HepG2 (cell line): ENCODE results near the gene RNU6-1. TPM values are rescaled to one million over a fixed set of nuclear protein-coding genes. Genes with fewer than 3 reads are reported as not detected.

Source experiments
- BRCA1 ChIP-seq: sonication (generic); formaldehyde crosslinking; IDR thresholded peaks from 2 replicates; pipeline ENCODE4 v1.4.0; 2020; ENCODE audit warnings: missing genetic modification reagents
- CHD4 ChIP-seq: fragments of 200-600 bp; sonication (generic); IDR thresholded peaks from 2 replicates; pipeline ENCODE4 v1.7.0; 2017; ENCODE audit warnings: mild to moderate bottlenecking, low read length, borderline replicate concordance
- RCOR2 ChIP-seq: IDR thresholded peaks from 2 replicates; pipeline ENCODE4 v1.6.1; 2016; ENCODE audit warnings: missing biosample characterization, missing genetic modification reagents
- SNAI1 ChIP-seq: sonication (generic); formaldehyde crosslinking; IDR thresholded peaks from 2 replicates; pipeline ENCODE4 v1.5.0; 2020; ENCODE audit warnings: mild to moderate bottlenecking, missing genetic modification reagents, borderline replicate concordance
- TFDP2 ChIP-seq: sonication (generic); formaldehyde crosslinking; IDR thresholded peaks from 2 replicates; pipeline ENCODE4 v1.4.0; 2020; ENCODE audit warnings: missing genetic modification reagents
- TOE1 ChIP-seq: sonication (generic); formaldehyde crosslinking; IDR thresholded peaks from 2 replicates; pipeline ENCODE4 v1.4.0; 2020; ENCODE audit warnings: mild to moderate bottlenecking, missing genetic modification reagents
- ZNF224 ChIP-seq: sonication (generic); formaldehyde crosslinking; IDR thresholded peaks from 2 replicates; pipeline ENCODE4 v1.5.0; 2020; ENCODE audit warnings: mild to moderate bottlenecking, missing genetic modification reagents
- ZNF337 ChIP-seq: sonication (generic); formaldehyde crosslinking; IDR thresholded peaks from 2 replicates; pipeline ENCODE4 v1.5.1; 2020; ENCODE audit warnings: missing genetic modification reagents, low read depth, mild to moderate bottlenecking, borderline replicate concordance
- ZNF816 ChIP-seq: sonication (generic); formaldehyde crosslinking; IDR thresholded peaks from 2 replicates; pipeline ENCODE4 v1.8.0; 2022; ENCODE audit warnings: missing genetic modification reagents, mild to moderate bottlenecking, borderline replicate concordance
- polyA plus RNA-seq, 8 experiments: library from polyadenylated mRNA; depleted of rRNA in 3 of 8; stranded (reverse) in 7 of 8; unstranded in 1 of 8; fragments of >200 nt; fragmentation: Illumina TruSeq in 4 of 8; extraction: Trizol in 4 of 8; gene quantifications; 2 replicates each; pipeline versions ENCODE4 v1.2.1 to v1.2.3, GENCODE V29; 2011 to 2016; ENCODE audit warnings: low read depth in 4 of 8, missing spikeins in 1 of 8, mixed read lengths in 1 of 8; ENCODE audit not compliant: insufficient read depth in 1 of 8
- total RNA-seq, 5 experiments: library from RNA; depleted of rRNA; stranded (reverse); fragments of >200 nt; fragmentation: Illumina TruSeq; extraction: Trizol; gene quantifications; 2 replicates each; pipeline ENCODE4 v1.2.3, GENCODE V29; 2016; ENCODE audit warnings: low read depth in 1 of 5
- TF ChIP-seq, protein P1 (sequence below): IDR thresholded peaks from 2 replicates; pipeline ENCODE4 v1.6.1; 2012; ENCODE audit warnings: low read length, improper control_type of control experiment
- TF ChIP-seq, protein P2 (sequence below): IDR thresholded peaks from 2 replicates; pipeline ENCODE4 v1.6.1; 2012; ENCODE audit warnings: low read depth, low read length, improper control_type of control experiment
- TF ChIP-seq, protein P3 (sequence below): sonication (generic); formaldehyde crosslinking; IDR thresholded peaks from 2 replicates; pipeline ENCODE4 v1.4.0; 2020; ENCODE audit warnings: missing genetic modification reagents, borderline replicate concordance
- TF ChIP-seq, protein P4 (sequence below): sonication (generic); formaldehyde crosslinking; IDR thresholded peaks from 2 replicates; pipeline ENCODE4 v1.5.1; 2020; ENCODE audit warnings: mild to moderate bottlenecking, missing genetic modification reagents, borderline replicate concordance

The RNU6-1 gene
- total and polyA plus RNA-seq, 2 of the 13 experiments (the other 11 are each of a cell fraction or from before 2014, with no cell fraction given), result under 0.01 TPM; not detected in 1

DNA sequence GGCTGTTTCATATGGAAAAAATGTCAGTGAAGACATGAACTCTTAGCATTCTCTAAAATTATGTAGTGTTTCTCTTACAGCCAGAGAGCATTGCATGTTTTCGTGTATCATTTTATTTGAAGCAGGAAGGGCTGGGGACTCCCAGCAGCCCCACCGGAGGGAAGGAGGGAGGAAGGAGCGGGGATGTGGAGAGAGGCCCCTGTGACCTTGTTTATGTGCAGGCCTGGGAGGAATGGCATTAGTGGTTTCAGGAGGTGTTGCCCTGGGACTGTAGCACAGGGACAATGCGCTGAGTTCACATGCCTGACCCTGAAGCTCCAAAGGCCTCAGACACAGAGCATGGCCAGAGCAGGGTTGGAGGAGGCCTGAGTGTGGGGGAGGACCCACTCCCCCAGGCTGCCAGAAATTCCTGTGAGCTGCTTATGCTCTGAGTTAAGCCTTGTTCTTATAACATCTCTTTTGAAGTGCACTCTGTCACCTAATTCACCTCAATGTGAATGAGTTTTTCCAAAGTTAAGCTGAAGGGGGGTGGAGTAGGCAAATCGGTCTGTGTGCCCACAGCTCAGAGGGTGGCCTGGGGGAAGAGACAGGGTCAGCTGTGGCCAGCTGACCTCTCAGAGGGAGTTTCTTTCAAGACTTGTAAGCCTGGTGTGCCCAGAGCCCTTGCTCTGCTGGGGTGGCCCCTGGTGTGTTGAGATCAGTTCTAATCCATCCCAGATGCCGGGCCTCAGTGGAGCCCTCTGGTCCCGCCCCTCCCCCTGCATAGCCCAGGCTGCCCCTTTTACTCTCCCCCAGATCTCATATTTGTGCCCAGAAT lies 3.9 kb upstream of the RNU6-1 start (continued):
- TF ChIP-seq, protein P1, sequence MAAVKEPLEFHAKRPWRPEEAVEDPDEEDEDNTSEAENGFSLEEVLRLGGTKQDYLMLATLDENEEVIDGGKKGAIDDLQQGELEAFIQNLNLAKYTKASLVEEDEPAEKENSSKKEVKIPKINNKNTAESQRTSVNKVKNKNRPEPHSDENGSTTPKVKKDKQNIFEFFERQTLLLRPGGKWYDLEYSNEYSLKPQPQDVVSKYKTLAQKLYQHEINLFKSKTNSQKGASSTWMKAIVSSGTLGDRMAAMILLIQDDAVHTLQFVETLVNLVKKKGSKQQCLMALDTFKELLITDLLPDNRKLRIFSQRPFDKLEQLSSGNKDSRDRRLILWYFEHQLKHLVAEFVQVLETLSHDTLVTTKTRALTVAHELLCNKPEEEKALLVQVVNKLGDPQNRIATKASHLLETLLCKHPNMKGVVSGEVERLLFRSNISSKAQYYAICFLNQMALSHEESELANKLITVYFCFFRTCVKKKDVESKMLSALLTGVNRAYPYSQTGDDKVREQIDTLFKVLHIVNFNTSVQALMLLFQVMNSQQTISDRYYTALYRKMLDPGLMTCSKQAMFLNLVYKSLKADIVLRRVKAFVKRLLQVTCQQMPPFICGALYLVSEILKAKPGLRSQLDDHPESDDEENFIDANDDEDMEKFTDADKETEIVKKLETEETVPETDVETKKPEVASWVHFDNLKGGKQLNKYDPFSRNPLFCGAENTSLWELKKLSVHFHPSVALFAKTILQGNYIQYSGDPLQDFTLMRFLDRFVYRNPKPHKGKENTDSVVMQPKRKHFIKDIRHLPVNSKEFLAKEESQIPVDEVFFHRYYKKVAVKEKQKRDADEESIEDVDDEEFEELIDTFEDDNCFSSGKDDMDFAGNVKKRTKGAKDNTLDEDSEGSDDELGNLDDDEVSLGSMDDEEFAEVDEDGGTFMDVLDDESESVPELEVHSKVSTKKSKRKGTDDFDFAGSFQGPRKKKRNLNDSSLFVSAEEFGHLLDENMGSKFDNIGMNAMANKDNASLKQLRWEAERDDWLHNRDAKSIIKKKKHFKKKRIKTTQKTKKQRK, result no peak
- TF ChIP-seq, protein P2, sequence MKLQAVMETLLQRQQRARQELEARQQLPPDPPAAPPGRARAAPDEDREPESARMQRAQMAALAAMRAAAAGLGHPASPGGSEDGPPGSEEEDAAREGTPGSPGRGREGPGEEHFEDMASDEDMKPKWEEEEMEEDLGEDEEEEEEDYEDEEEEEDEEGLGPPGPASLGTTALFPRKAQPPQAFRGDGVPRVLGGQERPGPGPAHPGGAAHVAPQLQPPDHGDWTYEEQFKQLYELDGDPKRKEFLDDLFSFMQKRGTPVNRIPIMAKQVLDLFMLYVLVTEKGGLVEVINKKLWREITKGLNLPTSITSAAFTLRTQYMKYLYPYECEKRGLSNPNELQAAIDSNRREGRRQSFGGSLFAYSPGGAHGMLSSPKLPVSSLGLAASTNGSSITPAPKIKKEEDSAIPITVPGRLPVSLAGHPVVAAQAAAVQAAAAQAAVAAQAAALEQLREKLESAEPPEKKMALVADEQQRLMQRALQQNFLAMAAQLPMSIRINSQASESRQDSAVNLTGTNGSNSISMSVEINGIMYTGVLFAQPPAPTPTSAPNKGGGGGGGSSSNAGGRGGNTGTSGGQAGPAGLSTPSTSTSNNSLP, result no peak
- TF ChIP-seq RCOR2 (CRISPR knock-in tag) (no peak), TOE1 (CRISPR knock-in tag) (no peak), ZNF816 (no peak), ZNF224 (CRISPR knock-in tag) (no peak), ZNF337 (CRISPR knock-in tag) (no peak), SNAI1 (CRISPR knock-in tag) (no peak), TFDP2 (no peak; the same call in 1 of the 2 replicates), BRCA1 (CRISPR knock-in tag) (no peak), CHD4 (no peak)
- TF ChIP-seq, protein P3, sequence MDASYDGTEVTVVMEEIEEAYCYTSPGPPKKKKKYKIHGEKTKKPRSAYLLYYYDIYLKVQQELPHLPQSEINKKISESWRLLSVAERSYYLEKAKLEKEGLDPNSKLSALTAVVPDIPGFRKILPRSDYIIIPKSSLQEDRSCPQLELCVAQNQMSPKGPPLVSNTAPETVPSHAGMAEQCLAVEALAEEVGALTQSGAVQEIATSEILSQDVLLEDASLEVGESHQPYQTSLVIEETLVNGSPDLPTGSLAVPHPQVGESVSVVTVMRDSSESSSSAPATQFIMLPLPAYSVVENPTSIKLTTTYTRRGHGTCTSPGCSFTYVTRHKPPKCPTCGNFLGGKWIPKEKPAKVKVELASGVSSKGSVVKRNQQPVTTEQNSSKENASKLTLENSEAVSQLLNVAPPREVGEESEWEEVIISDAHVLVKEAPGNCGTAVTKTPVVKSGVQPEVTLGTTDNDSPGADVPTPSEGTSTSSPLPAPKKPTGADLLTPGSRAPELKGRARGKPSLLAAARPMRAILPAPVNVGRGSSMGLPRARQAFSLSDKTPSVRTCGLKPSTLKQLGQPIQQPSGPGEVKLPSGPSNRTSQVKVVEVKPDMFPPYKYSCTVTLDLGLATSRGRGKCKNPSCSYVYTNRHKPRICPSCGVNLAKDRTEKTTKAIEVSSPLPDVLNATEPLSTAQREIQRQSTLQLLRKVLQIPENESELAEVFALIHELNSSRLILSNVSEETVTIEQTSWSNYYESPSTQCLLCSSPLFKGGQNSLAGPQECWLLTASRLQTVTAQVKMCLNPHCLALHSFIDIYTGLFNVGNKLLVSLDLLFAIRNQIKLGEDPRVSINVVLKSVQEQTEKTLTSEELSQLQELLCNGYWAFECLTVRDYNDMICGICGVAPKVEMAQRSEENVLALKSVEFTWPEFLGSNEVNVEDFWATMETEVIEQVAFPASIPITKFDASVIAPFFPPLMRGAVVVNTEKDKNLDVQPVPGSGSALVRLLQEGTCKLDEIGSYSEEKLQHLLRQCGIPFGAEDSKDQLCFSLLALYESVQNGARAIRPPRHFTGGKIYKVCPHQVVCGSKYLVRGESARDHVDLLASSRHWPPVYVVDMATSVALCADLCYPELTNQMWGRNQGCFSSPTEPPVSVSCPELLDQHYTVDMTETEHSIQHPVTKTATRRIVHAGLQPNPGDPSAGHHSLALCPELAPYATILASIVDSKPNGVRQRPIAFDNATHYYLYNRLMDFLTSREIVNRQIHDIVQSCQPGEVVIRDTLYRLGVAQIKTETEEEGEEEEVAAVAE (CRISPR knock-in tag), result no peak
- TF ChIP-seq, protein P4, sequence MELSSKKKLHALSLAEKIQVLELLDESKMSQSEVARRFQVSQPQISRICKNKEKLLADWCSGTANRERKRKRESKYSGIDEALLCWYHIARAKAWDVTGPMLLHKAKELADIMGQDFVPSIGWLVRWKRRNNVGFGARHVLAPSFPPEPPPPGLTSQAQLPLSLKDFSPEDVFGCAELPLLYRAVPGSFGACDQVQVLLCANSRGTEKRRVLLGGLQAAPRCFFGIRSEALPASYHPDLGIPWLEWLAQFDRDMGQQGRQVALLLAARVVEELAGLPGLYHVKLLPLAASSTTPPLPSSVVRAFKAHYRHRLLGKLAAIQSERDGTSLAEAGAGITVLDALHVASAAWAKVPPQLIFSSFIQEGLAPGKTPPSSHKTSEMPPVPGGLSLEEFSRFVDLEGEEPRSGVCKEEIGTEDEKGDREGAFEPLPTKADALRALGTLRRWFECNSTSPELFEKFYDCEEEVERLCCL (CRISPR knock-in tag), result no peak
